ENCODE data around the gene RAB20. TPM values are rescaled to one million over a fixed set of nuclear protein-coding genes. Genes with fewer than 3 reads are reported as not detected.

The RAB20 gene
- total RNA-seq, 4 donors from 2014 or later = 8.7 to 32.8 (median 18.4) TPM

GRCh38 chr13:110555601-110556223 lies 5.8 kb downstream of the RAB20 start:
- H3K4me3 ChIP-seq = no peak overlapping the region
- H3K27ac ChIP-seq = no peak overlapping the region
- peaks cover 0 to 58% (median 0%) of the 10 kb centered on the region in 3 donors for H3K4me1 ChIP-seq
- 90% methylated on average over 2 to 4 of the region's 16 CpGs for WGBS, 2 donors (ENCODE audit: low coverage in 1 of 2)
- H3K36me3 ChIP-seq = peaks cover 0 to 28% of the 10 kb centered on the region in 2 donors
- H3K9me3 ChIP-seq = no peaks in the 10 kb centered on the region
- ATAC-seq = peak; percentile 8
- TF ChIP-seq POLR2AphosphoS5 (IDR thresholded peaks at IDR 0.05) = no peak
- no peak for TF ChIP-seq POLR2A (IDR thresholded peaks at IDR 0.05)
- TF ChIP-seq CTCF (IDR thresholded peaks at IDR 0.05) = no peak
- no peak for TF ChIP-seq EP300 (IDR thresholded peaks at IDR 0.05)
- H3K27me3 ChIP-seq = no peaks in the 10 kb centered on the region

- no peak for TF ChIP-seq CTCF (IDR thresholded peaks at IDR 0.05)
- TF ChIP-seq EP300 (IDR thresholded peaks at IDR 0.05) = no peak
- no peak for TF ChIP-seq POLR2AphosphoS5 (IDR thresholded peaks at IDR 0.05)
- no peak for TF ChIP-seq POLR2A (IDR thresholded peaks at IDR 0.05)
- Histone ChIP-seq H3K9me3 (no peaks in the 10 kb centered on the region), H3K4me1 (peaks cover 0 to 54% (median 0%) of the 10 kb centered on the region in 3 donors), H3K27ac (no peak overlapping the region), H3K36me3 (peaks cover 0 to 28% of the 10 kb centered on the region in 2 donors), H3K4me3 (no peak overlapping the region), H3K27me3 (no peaks in the 10 kb centered on the region)
- ATAC-seq = no peak
- WGBS, 2 donors (ENCODE audit: low coverage in 1 of 2) = 78 to 100% methylated on average over 1 to 7 of the region's 16 CpGs
These were observed 6.6 kb downstream of the RAB20 start for GRCh38 chr13:110554946-110555345.

GRCh38 chr13:110554227-110554836 lies 7.2 kb downstream of the RAB20 start:
- H3K27ac ChIP-seq = no peak overlapping the region
- ATAC-seq = no peak
- TF ChIP-seq CTCF (IDR thresholded peaks at IDR 0.05) (no peak), POLR2A (IDR thresholded peaks at IDR 0.05) (no peak), EP300 (IDR thresholded peaks at IDR 0.05) (no peak), POLR2AphosphoS5 (IDR thresholded peaks at IDR 0.05) (no peak)
- no peak overlapping the region for H3K4me3 ChIP-seq
- peaks cover 0 to 48% (median 0%) of the 10 kb centered on the region in 3 donors for H3K4me1 ChIP-seq
- H3K36me3 ChIP-seq = peaks cover 0 to 28% of the 10 kb centered on the region in 2 donors
- no peaks in the 10 kb centered on the region for H3K9me3 ChIP-seq
- 80 to 82% methylated on average over 4 to 5 of the region's 8 CpGs for WGBS, 2 donors (ENCODE audit: low coverage in 1 of 2)
- H3K27me3 ChIP-seq = no peaks in the 10 kb centered on the region

GRCh38 chr13:110553417-110553816 lies 8.1 kb downstream of the RAB20 start:
- TF ChIP-seq POLR2AphosphoS5 (IDR thresholded peaks at IDR 0.05) = no peak
- no peak for TF ChIP-seq CTCF (IDR thresholded peaks at IDR 0.05)
- TF ChIP-seq EP300 (IDR thresholded peaks at IDR 0.05) = no peak
- no peak for TF ChIP-seq POLR2A (IDR thresholded peaks at IDR 0.05)
- Histone ChIP-seq H3K9me3 (no peaks in the 10 kb centered on the region), H3K4me3 (no peak overlapping the region), H3K4me1 (peaks cover 0 to 39% (median 0%) of the 10 kb centered on the region in 3 donors), H3K27ac (no peak overlapping the region), H3K36me3 (peaks cover 0 to 28% of the 10 kb centered on the region in 2 donors), H3K27me3 (no peaks in the 10 kb centered on the region)
- ATAC-seq = no peak
- WGBS, 2 donors (ENCODE audit: low coverage in 1 of 2) = 63% methylated on average over 3 of the region's 4 CpGs; no CpG with 5 or more reads in 1 of the 2 donors

- peaks cover 0 to 33% (median 0%) of the 10 kb centered on the region in 3 donors for H3K4me1 ChIP-seq
- H3K4me3 ChIP-seq = no peak overlapping the region
- ATAC-seq = no peak
- H3K27ac ChIP-seq = no peak overlapping the region
- H3K27me3 ChIP-seq = no peaks in the 10 kb centered on the region
- H3K9me3 ChIP-seq = no peaks in the 10 kb centered on the region
- peaks cover 0 to 25% of the 10 kb centered on the region in 2 donors for H3K36me3 ChIP-seq
- TF ChIP-seq POLR2A (IDR thresholded peaks at IDR 0.05) (no peak), EP300 (IDR thresholded peaks at IDR 0.05) (no peak), POLR2AphosphoS5 (IDR thresholded peaks at IDR 0.05) (no peak), CTCF (IDR thresholded peaks at IDR 0.05) (no peak)
- WGBS, 2 donors (ENCODE audit: low coverage in 1 of 2) = 94 to 98% methylated on average over 3 to 7 of the region's 9 CpGs
These were observed 8.8 kb downstream of the RAB20 start for GRCh38 chr13:110552767-110553166.
